ENCODE data around the gene FGF11.

- TF ChIP-seq EZH2 (IDR thresholded peaks at IDR 0.05; ENCODE audit: insufficient read depth, poor library complexity, severe bottlenecking), result no peak
- no peak for TF ChIP-seq EZH2phosphoT487 (IDR thresholded peaks at IDR 0.05; ENCODE audit: insufficient read depth, low read depth)
Observed at GRCh38 chr17:7417056-7417655, 22.2 kb upstream of the FGF11 start.
